HS-5 (cell line): ENCODE measurements around the gene SBSN.

ENCODE experiments used
- DNase-seq: peaks from one replicate; pipeline ENCODE4 v3.0.0-alpha.2; 2012; ENCODE audit warnings: low read depth

SBSN gene

GRCh38 chr19:35554076-35554475 is 26.0 kb upstream of the SBSN start:
- no peak for DNase-seq

- DNase-seq = no peak
These were observed 25.4 kb upstream of the SBSN start for GRCh38 chr19:35553385-35554000.

- no peak for DNase-seq
These were observed 24.6 kb upstream of the SBSN start for GRCh38 chr19:35552534-35553384.

- DNase-seq = no peak
These were observed 23.1 kb upstream of the SBSN start for GRCh38 chr19:35551091-35551810.

GRCh38 chr19:35549879-35550523 is 21.9 kb upstream of the SBSN start:
- no peak for DNase-seq

GRCh38 chr19:35549174-35549788 is 21.2 kb upstream of the SBSN start:
- DNase-seq = no peak

- DNase-seq = no peak
These were observed 18.4 kb upstream of the SBSN start for GRCh38 chr19:35546532-35546931.

GRCh38 chr19:35545855-35546381 is 17.8 kb upstream of the SBSN start:
- no peak for DNase-seq

GRCh38 chr19:35545001-35545854 is 17.1 kb upstream of the SBSN start, which contains the start of gene TMEM147:
Gene TMEM147, plus strand, starts transcription at chr19:35545626. Its CDS starts 114 bp downstream, at chr19:35545740.
- DNase-seq = peak; percentile 58

GRCh38 chr19:35544110-35544802 is 16.1 kb upstream of the SBSN start:
- no peak for DNase-seq

GRCh38 chr19:35543280-35544109 is 15.4 kb upstream of the SBSN start:
- no peak for DNase-seq

GRCh38 chr19:35542209-35542608 is 14.1 kb upstream of the SBSN start:
- DNase-seq = no peak

GRCh38 chr19:35540356-35540927 is 12.3 kb upstream of the SBSN start:
- DNase-seq = no peak

- no peak for DNase-seq
These were observed 11.7 kb upstream of the SBSN start for GRCh38 chr19:35539850-35540249.

GRCh38 chr19:35539314-35539713 is 11.2 kb upstream of the SBSN start:
- no peak for DNase-seq

- DNase-seq = no peak
These were observed 6.8 kb upstream of the SBSN start for GRCh38 chr19:35534803-35535480.

- no peak for DNase-seq
These were observed 5.8 kb upstream of the SBSN start for GRCh38 chr19:35533822-35534392.
